ENCODE results near the gene POLK. TPM values are rescaled to one million over a fixed set of nuclear protein-coding genes. Genes with fewer than 3 reads are reported as not detected.

POLK gene
- polyA plus RNA-seq, 1 experiment: 30.9 TPM

DNA sequence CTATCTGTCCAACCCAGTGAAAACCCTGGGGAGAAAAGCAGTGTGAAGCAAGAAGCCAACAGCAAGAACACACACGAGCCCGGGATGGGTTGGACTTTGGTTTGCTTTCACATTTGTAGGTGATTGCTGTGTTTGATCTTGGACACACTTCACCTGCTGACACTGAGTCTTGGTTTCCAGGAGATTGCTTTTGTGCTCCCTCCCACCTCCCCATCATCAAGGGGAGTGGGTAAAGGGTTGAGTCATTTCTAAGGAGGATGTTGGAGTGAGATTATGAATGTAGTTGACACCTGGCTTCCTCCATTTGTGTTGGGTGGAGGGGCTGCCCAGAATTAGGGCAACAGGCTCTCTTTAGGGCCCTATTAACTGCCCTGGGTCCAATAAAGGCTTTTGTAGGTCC lies 137.0 kb downstream of the POLK start:
- Histone ChIP-seq H3K27me3 (ENCODE audit: control insufficient read depth, insufficient read depth, low read length) (no peaks in the 10 kb centered on the region), H3K4me3 (ENCODE audit: low read depth, low read length) (no peak overlapping the region), H3K27ac (ENCODE audit: low read depth, low read length) (no peak overlapping the region), H3K9me3 (ENCODE audit: control insufficient read depth, insufficient read depth, low read length) (no peaks in the 10 kb centered on the region)
- TF ChIP-seq CTCF (IDR thresholded peaks at IDR 0.05; ENCODE audit: low read depth, low read length): no peak
- ChIA-PET CTCF (no interaction called here), POLR2A (no interaction called here)
- no peak for DNase-seq (ENCODE audit: low read depth, low spot score)

Small RNA genes within 50 kb of the gene (small RNA-seq; reads per million reads assigned to genes)
- gene RNU7-175P (ENCODE audit: insufficient read length, low read depth): not detected

Other genes with a start within 250 kb of the POLK start
- gene HMGCR, start 174.7 kb upstream of the POLK start, polyA plus RNA-seq (2011; rRNA removed): 25.3 and 27.7 TPM in 2 replicates
- 17.1 and 18.1 TPM in 2 replicates for gene CERT1, start 262 bp upstream of the POLK start, polyA plus RNA-seq (2011; rRNA removed)
- 0.04 and 0.06 TPM in 2 replicates for gene ANKDD1B, start 99.6 kb downstream of the POLK start, polyA plus RNA-seq (2011; rRNA removed)
- 7.0 and 10.7 TPM in 2 replicates for gene POC5, start 205.5 kb downstream of the POLK start, polyA plus RNA-seq (2011; rRNA removed)